Measurements from ENCODE around the gene SAMD15. TPM values are rescaled to one million over a fixed set of nuclear protein-coding genes. Genes with fewer than 3 reads are reported as not detected.
"Not testable (repeated sequence)": the region's sequence is repeated elsewhere in the genome, so short reads cannot be mapped to it uniquely, and the experiment has no call there.

Gene SAMD15
- total RNA-seq, 4 donors from 2014 or later = 0.11 TPM; not detected in 3

GRCh38 chr14:77406718-77407117, 29.5 kb downstream of the SAMD15 start:
- in situ Hi-C loops (cut with MboI; ENCODE audit: low sequenced_read_pairs in 4 of 4) = no loop called here
- Histone ChIP-seq H3K36me3 (no peaks in the 10 kb centered on the region), H3K4me1 (no peaks in the 10 kb centered on the region), H3K27ac (no peak overlapping the region), H3K9me3 (no peaks in the 10 kb centered on the region), H3K27me3 (no peaks in the 10 kb centered on the region), H3K4me3 (no peak overlapping the region)
- intact Hi-C loops (cut with DNase I; ENCODE audit: low total_unique reads) = no loop called here
- DNase-seq = no peak
- ATAC-seq = no peak
- TF ChIP-seq POLR2A (IDR thresholded peaks at IDR 0.05) (no peak), CTCF (IDR thresholded peaks at IDR 0.05 in 4 of 5, conservative IDR thresholded peaks at IDR 0.05 in 1 of 5) (no peak)

- no peaks in the 10 kb centered on the region for H3K9me3 ChIP-seq
Measured at GRCh38 chr14:77407158-77407557, 30.0 kb downstream of the SAMD15 start.

GRCh38 chr14:77409131-77409533, 32.0 kb downstream of the SAMD15 start:
- intact Hi-C loops (cut with DNase I; ENCODE audit: low total_unique reads) (no loop called here), in situ Hi-C loops (cut with MboI; ENCODE audit: low sequenced_read_pairs in 4 of 4) (no loop called here)
- Histone ChIP-seq H3K9me3 (no peaks in the 10 kb centered on the region), H3K4me3 (no peak overlapping the region), H3K27me3 (no peaks in the 10 kb centered on the region), H3K27ac (no peak overlapping the region), H3K4me1 (no peaks in the 10 kb centered on the region), H3K36me3 (no peaks in the 10 kb centered on the region)
- ATAC-seq = no peak
- no peak for DNase-seq
- no peak for TF ChIP-seq CTCF (IDR thresholded peaks at IDR 0.05 in 4 of 5, conservative IDR thresholded peaks at IDR 0.05 in 1 of 5)
- TF ChIP-seq POLR2A (IDR thresholded peaks at IDR 0.05) = no peak

More at GRCh38 chr14:77407158-77407557, 30.0 kb downstream of the SAMD15 start:
- intact Hi-C loops (cut with DNase I; ENCODE audit: low total_unique reads) (no loop called here), in situ Hi-C loops (cut with MboI; ENCODE audit: low sequenced_read_pairs in 4 of 4) (no loop called here)
- Histone ChIP-seq H3K4me1 (no peaks in the 10 kb centered on the region), H3K27ac (no peak overlapping the region), H3K36me3 (no peaks in the 10 kb centered on the region), H3K27me3 (no peaks in the 10 kb centered on the region), H3K4me3 (no peak overlapping the region)
- TF ChIP-seq POLR2A (IDR thresholded peaks at IDR 0.05) = no peak
- no peak for TF ChIP-seq CTCF (IDR thresholded peaks at IDR 0.05 in 4 of 5, conservative IDR thresholded peaks at IDR 0.05 in 1 of 5)
- DNase-seq = no peak
- ATAC-seq = no peak

- intact Hi-C loops (cut with DNase I; ENCODE audit: low total_unique reads); ATAC-seq; in situ Hi-C loops (cut with MboI; ENCODE audit: low sequenced_read_pairs in 4 of 4); H3K27me3 ChIP-seq; H3K36me3 ChIP-seq; H3K4me1 ChIP-seq; H3K9me3 ChIP-seq; DNase-seq; H3K4me3 ChIP-seq; H3K27ac ChIP-seq: not testable (repeated sequence)
Measured at GRCh38 chr14:77415403-77416030, 38.3 kb downstream of the SAMD15 start.

GRCh38 chr14:77416098-77416497, 38.9 kb downstream of the SAMD15 start:
- in situ Hi-C loops (cut with MboI; ENCODE audit: low sequenced_read_pairs in 4 of 4); H3K4me1 ChIP-seq; intact Hi-C loops (cut with DNase I; ENCODE audit: low total_unique reads); H3K27ac ChIP-seq; DNase-seq; H3K9me3 ChIP-seq; H3K27me3 ChIP-seq; ATAC-seq; H3K4me3 ChIP-seq; H3K36me3 ChIP-seq: not testable (repeated sequence)

GRCh38 chr14:77416836-77417235, 39.7 kb downstream of the SAMD15 start:
- in situ Hi-C loops (cut with MboI; ENCODE audit: low sequenced_read_pairs in 4 of 4) = no loop called here
- TF ChIP-seq POLR2A (IDR thresholded peaks at IDR 0.05) = no peak
- no peak for TF ChIP-seq CTCF (IDR thresholded peaks at IDR 0.05 in 4 of 5, conservative IDR thresholded peaks at IDR 0.05 in 1 of 5)
- Histone ChIP-seq H3K9me3 (peaks cover 0 to 5% (median 0%) of the 10 kb centered on the region in 3 donors), H3K27me3 (no peaks in the 10 kb centered on the region), H3K27ac (no peak overlapping the region), H3K4me3 (no peak overlapping the region), H3K4me1 (no peaks in the 10 kb centered on the region), H3K36me3 (peaks cover 0 to 14% of the 10 kb centered on the region in 2 donors)
- no peak for ATAC-seq
- intact Hi-C loops (cut with DNase I; ENCODE audit: low total_unique reads) = no loop called here
- DNase-seq = no peak
